ENCODE measurements around the gene HYLS1. TPM values are rescaled to one million over a fixed set of nuclear protein-coding genes. Genes with fewer than 3 reads are reported as not detected.

The HYLS1 gene
- total RNA-seq, 1 experiment from 2014 or later = 2.5 TPM

- BruUV-seq (replicated peaks) = no TSS peak
- no peak overlapping the region for H3K27ac Mint-ChIP-seq (ENCODE audit: unreplicated experiment)
- intact Hi-C loops (cut with micrococcal nuclease; ENCODE audit: unreplicated experiment) = loop anchor here (1.0 kb wide), 2 partner anchors 118 to 251 kb away; no protein-coding TSS in a partner anchor
These were observed 55.4 kb downstream of the HYLS1 start for GRCh38 chr11:125942771-125943428.

DNA sequence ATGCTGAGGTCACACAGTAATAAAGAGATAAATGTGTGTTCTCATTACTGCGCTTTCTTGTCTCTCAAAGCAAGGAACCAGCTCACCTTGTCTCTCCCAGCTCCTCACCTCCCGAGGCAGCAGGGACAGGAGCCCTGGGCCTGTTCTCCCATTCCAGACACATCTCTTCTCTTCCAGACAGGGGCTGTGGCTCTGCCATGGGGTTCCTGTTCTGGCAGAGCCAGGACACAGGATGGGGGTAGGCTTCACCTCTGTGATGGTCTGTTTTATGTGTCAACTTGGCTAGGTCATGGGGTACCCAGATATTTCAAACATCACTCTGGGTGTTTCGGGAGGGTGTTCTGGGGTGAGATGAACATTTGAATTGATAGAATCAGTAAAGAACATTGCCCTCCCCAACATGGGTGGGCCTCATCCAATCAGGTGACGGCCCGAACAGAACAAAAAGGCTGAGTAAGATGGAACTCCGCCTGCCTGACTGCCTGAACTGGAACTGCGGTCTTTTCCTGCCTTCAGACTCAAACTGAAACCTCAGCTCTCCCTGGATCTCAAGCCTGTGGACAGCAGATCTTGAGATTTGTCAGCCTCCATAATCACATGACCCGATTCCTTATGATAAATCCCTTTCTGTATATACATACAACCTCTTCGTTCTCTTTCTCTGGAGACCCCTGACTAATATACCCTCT, 56.3 kb downstream of the HYLS1 start:
- ChIA-PET POLR2A (no interaction called here), CTCF (interaction anchor here (2.5 to 4.1 kb wide), 2 partner anchors 118 to 250 kb away, joined by 11 to 32 read pairs; partner anchors contain the start of gene CDON)
- Mint-ChIP-seq H3K4me1 (ENCODE audit: low read depth, unreplicated experiment) (peaks cover 5% of the 10 kb centered on the region), H3K9me3 (ENCODE audit: unreplicated experiment) (no peaks in the 10 kb centered on the region), H3K27ac (ENCODE audit: unreplicated experiment) (no peak overlapping the region), H3K27me3 (ENCODE audit: insufficient read depth, unreplicated experiment) (peaks cover 6% of the 10 kb centered on the region), H3K4me3 (ENCODE audit: unreplicated experiment) (no peak overlapping the region), H3K36me3 (ENCODE audit: insufficient read depth, unreplicated experiment) (no peaks in the 10 kb centered on the region)
- no TSS peak for BruUV-seq (replicated peaks)
- Histone ChIP-seq H3K36me3 (ENCODE audit: control insufficient read depth, insufficient read depth, low read length) (no peaks in the 10 kb centered on the region), H3K4me3 (ENCODE audit: low read depth, low read length) (no peak overlapping the region), H3K9me3 (no peaks in the 10 kb centered on the region), H3K27me3 (replicated peaks; ENCODE audit: control insufficient read depth, insufficient read depth, low read length) (0 out of 2 replicates have a peak, but pooled peaks cover 1% of the 10 kb centered on the region), H3K4me1 (no peaks in the 10 kb centered on the region)
- DNase-seq = no peak
- intact Hi-C loops (cut with micrococcal nuclease; ENCODE audit: unreplicated experiment) = no loop called here
- TF ChIP-seq, protein P1, sequence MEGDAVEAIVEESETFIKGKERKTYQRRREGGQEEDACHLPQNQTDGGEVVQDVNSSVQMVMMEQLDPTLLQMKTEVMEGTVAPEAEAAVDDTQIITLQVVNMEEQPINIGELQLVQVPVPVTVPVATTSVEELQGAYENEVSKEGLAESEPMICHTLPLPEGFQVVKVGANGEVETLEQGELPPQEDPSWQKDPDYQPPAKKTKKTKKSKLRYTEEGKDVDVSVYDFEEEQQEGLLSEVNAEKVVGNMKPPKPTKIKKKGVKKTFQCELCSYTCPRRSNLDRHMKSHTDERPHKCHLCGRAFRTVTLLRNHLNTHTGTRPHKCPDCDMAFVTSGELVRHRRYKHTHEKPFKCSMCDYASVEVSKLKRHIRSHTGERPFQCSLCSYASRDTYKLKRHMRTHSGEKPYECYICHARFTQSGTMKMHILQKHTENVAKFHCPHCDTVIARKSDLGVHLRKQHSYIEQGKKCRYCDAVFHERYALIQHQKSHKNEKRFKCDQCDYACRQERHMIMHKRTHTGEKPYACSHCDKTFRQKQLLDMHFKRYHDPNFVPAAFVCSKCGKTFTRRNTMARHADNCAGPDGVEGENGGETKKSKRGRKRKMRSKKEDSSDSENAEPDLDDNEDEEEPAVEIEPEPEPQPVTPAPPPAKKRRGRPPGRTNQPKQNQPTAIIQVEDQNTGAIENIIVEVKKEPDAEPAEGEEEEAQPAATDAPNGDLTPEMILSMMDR (IDR thresholded peaks at IDR 0.05; ENCODE audit: insufficient read depth in 1 of 2, low read depth in 1 of 2, low read length in 1 of 2, severe bottlenecking in 1 of 2, unreplicated experiment in 1 of 2) = no peak

More at GRCh38 chr11:125942771-125943428, 55.4 kb downstream of the HYLS1 start:
- Mint-ChIP-seq H3K36me3 (ENCODE audit: insufficient read depth, unreplicated experiment) (no peaks in the 10 kb centered on the region), H3K4me1 (ENCODE audit: low read depth, unreplicated experiment) (peaks cover 5% of the 10 kb centered on the region), H3K4me3 (ENCODE audit: unreplicated experiment) (no peak overlapping the region), H3K27me3 (ENCODE audit: insufficient read depth, unreplicated experiment) (peaks cover 6% of the 10 kb centered on the region), H3K9me3 (ENCODE audit: unreplicated experiment) (no peaks in the 10 kb centered on the region)
- ChIA-PET POLR2A (no interaction called here), CTCF (interaction anchor here (1.2 to 4.1 kb wide), 4 partner anchors 18 to 252 kb away, joined by 3 to 32 read pairs (median 18); partner anchors contain the start of gene CDON)
- no peaks in the 10 kb centered on the region for H3K9me3 ChIP-seq
- H3K4me3 ChIP-seq (ENCODE audit: low read depth, low read length) = no peak overlapping the region
- H3K27me3 ChIP-seq (replicated peaks; ENCODE audit: control insufficient read depth, insufficient read depth, low read length) = 0 out of 2 replicates have a peak, but pooled peaks cover 1% of the 10 kb centered on the region
- peak in 1 of 2 experiments; percentile 27 for DNase-seq
- H3K36me3 ChIP-seq (ENCODE audit: control insufficient read depth, insufficient read depth, low read length) = no peaks in the 10 kb centered on the region
- no peaks in the 10 kb centered on the region for H3K4me1 ChIP-seq
- TF ChIP-seq, protein P1 (IDR thresholded peaks at IDR 0.05; ENCODE audit: insufficient read depth in 1 of 2, low read depth in 1 of 2, low read length in 1 of 2, severe bottlenecking in 1 of 2, unreplicated experiment in 1 of 2) = no peak

DNA sequence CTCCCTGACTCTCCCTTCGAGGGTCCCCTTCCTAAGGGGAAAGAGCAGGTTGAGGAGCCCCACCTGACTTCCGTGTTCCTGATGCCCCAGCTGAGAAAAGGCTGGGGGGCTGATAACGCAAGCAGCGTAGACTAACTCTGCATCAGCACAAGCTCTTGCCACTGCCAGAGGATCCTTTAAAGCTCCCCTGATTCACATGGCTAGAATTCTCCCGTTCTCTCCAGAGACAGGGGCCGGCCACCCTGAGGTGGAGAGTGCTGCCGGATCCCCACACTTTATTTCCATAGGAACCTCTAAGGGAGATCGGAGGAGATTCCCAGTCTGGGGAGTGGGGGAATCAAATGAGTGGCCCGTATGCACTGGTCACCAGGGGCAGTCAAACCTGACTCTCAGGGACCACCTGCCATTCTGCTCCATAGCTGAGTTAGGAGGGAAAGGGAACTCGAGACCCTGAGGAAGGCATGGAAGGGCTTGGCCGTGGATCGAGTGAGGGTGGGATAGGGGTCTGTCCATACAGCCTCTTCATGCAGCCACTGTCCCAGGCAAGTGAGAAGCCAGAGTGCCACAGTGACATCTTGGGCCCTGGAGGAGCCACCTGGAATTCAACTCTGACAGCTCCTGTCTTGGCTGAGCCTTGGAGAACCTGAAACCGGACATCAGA, 57.0 kb downstream of the HYLS1 start:
- DNase-seq = no peak
- H3K36me3 ChIP-seq (ENCODE audit: control insufficient read depth, insufficient read depth, low read length) = no peaks in the 10 kb centered on the region
- no peak overlapping the region for H3K27ac Mint-ChIP-seq (ENCODE audit: unreplicated experiment)
- no peaks in the 10 kb centered on the region for H3K9me3 Mint-ChIP-seq (ENCODE audit: unreplicated experiment)
- no peak overlapping the region for H3K4me3 Mint-ChIP-seq (ENCODE audit: unreplicated experiment)
- peaks cover 5% of the 10 kb centered on the region for H3K4me1 Mint-ChIP-seq (ENCODE audit: low read depth, unreplicated experiment)
- peaks cover 6% of the 10 kb centered on the region for H3K27me3 Mint-ChIP-seq (ENCODE audit: insufficient read depth, unreplicated experiment)
- H3K27me3 ChIP-seq (replicated peaks; ENCODE audit: control insufficient read depth, insufficient read depth, low read length) = 0 out of 2 replicates have a peak, but pooled peaks cover 1% of the 10 kb centered on the region
- H3K36me3 Mint-ChIP-seq (ENCODE audit: insufficient read depth, unreplicated experiment) = no peaks in the 10 kb centered on the region
- TF ChIP-seq, protein P1 (IDR thresholded peaks at IDR 0.05; ENCODE audit: insufficient read depth in 1 of 2, low read depth in 1 of 2, low read length in 1 of 2, severe bottlenecking in 1 of 2, unreplicated experiment in 1 of 2) = no peak
- no peaks in the 10 kb centered on the region for H3K4me1 ChIP-seq
- H3K4me3 ChIP-seq (ENCODE audit: low read depth, low read length) = no peak overlapping the region
- no TSS peak for BruUV-seq (replicated peaks)
- intact Hi-C loops (cut with micrococcal nuclease; ENCODE audit: unreplicated experiment) = no loop called here
- H3K9me3 ChIP-seq = no peaks in the 10 kb centered on the region
- ChIA-PET CTCF (interaction anchor here (1.1 to 2.5 kb wide), 2 partner anchors 117 to 249 kb away, joined by 4 to 11 read pairs; no protein-coding TSS in a partner anchor), POLR2A (no interaction called here)
